A673 (cell line): ENCODE results near the gene SLC38A1. TPM values are rescaled to one million over a fixed set of nuclear protein-coding genes. Genes with fewer than 3 reads are reported as not detected.

Experiments used
- BruUV-seq: library from RNA; stranded (reverse); fragments of 400-500 nt; replicated peaks from 2 replicates; lab custom pipeline; 2021; lab: Mats Ljungman, UMichigan
- CTCF ChIA-PET: fragments of 300-600 bp; sonication (Branson Sonifier 250); formaldehyde crosslinking; loops from one replicate; lab custom pipeline; 2022; ENCODE audit warnings: antibody characterized with exemption; lab: Charles Lee
- POLR2A ChIA-PET: fragments of 300-600 bp; sonication (Branson Sonifier 250); formaldehyde crosslinking; loops from one replicate; lab custom pipeline; 2022; ENCODE audit warnings: antibody characterized with exemption; ENCODE audit not compliant: low non-redundant PET; lab: Charles Lee
- DNase-seq: peaks from one replicate; pipeline ENCODE4 v3.0.0-alpha.2; 2015; ENCODE audit warnings: low spot score
- H3K27ac ChIP-seq: fragments of 200-600 bp; sonication (generic); 2 replicates; pipeline ENCODE4 v1.5.1; 2016; ENCODE audit warnings: mixed run types, low read depth, mild to moderate bottlenecking, mixed read lengths, antibody characterized with exemption, low read length; ENCODE audit not compliant: poor library complexity, severe bottlenecking
- H3K27me3 ChIP-seq: fragments of 200-600 bp; sonication (generic); replicated peaks from 2 replicates; pipeline ENCODE4 v1.6.1; 2017; ENCODE audit warnings: mixed run types, low read depth, mild to moderate bottlenecking, mixed read lengths, antibody characterized with exemption, low read length; ENCODE audit not compliant: insufficient read depth, poor library complexity
- H3K36me3 ChIP-seq: fragments of 200-600 bp; sonication (generic); 2 replicates; pipeline ENCODE4 v1.6.1; 2016; ENCODE audit warnings: mixed run types, mild to moderate bottlenecking, mixed read lengths, antibody characterized with exemption, low read length; ENCODE audit not compliant: insufficient read depth, poor library complexity, severe bottlenecking
- H3K4me1 ChIP-seq: fragments of 200-600 bp; sonication (generic); 2 replicates; pipeline ENCODE4 v1.6.1; 2017; ENCODE audit warnings: mixed run types, mild to moderate bottlenecking, mixed read lengths, antibody characterized with exemption, low read length; ENCODE audit not compliant: insufficient read depth, poor library complexity, severe bottlenecking
- H3K4me3 ChIP-seq: fragments of 200-600 bp; sonication (generic); 2 replicates; pipeline ENCODE4 v1.5.1; 2016; ENCODE audit warnings: low read depth, mixed run types, mild to moderate bottlenecking, mixed read lengths, low read length; ENCODE audit not compliant: poor library complexity, severe bottlenecking
- H3K9me3 ChIP-seq: fragments of 200-600 bp; sonication (generic); 2 replicates; pipeline ENCODE4 v1.6.1; 2016; ENCODE audit warnings: mixed run types, low read depth, mild to moderate bottlenecking, mixed read lengths, antibody characterized with exemption, low read length; ENCODE audit not compliant: poor library complexity, severe bottlenecking
- EZH2 ChIP-seq: fragments of 200-600 bp; sonication (generic); IDR thresholded peaks from 2 replicates; pipeline ENCODE4 v1.6.1; 2017; ENCODE audit warnings: borderline replicate concordance, low read depth, mild to moderate bottlenecking, mixed read lengths, antibody characterized with exemption, low read length; ENCODE audit not compliant: poor library complexity, severe bottlenecking
- intact Hi-C: fragments of 100-400 bp; cut with micrococcal nuclease; formaldehyde crosslinking; loops from one replicate; pipeline ENCODE4 v1.10.0; 2022; ENCODE audit not compliant: unreplicated experiment
- total RNA-seq: library from RNA; stranded (reverse); gene quantifications from 2 replicates; pipeline ENCODE4 v1.2.3, GENCODE V29; 2021
- TF ChIP-seq, protein P1 (sequence below): fragments of 300-800, 200-600 bp; sonication (generic); conservative IDR thresholded peaks from 2 replicates; pipeline ENCODE4 v1.5.1; 2017; ENCODE audit warnings: low read depth, mild to moderate bottlenecking, antibody characterized with exemption, low read length, moderate library complexity, mixed read lengths

SLC38A1 gene
- total RNA-seq, 1 experiment from 2014 or later, result 78.9 TPM

DNA sequence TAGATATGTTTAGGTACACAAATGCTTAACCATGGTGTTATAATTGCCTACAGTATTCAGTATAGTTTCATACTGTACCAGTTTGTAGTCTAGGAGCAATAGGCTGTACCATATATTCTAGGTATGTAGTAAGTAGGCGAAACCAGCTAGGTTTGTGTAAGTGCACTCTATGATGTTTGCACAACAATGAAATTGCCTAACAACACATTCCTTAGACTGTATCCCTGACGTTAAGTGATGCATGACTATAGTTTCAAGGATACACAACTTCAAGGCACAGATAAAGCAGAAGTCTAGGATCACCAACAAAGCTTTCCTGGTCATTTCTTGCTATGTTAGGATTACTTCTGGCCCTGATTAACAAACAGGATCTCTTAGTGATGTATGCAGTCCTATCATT lies 135.1 kb downstream of the SLC38A1 start:
- H3K4me3 ChIP-seq, result no peak overlapping the region
- intact Hi-C loops, result no loop called here
- H3K27me3 ChIP-seq, result no peaks in the 10 kb centered on the region

More for the DNA sequence above, 135.1 kb downstream of the SLC38A1 start:
- no peak for DNase-seq
- ChIA-PET CTCF (no interaction called here), POLR2A (no interaction called here)
- Histone ChIP-seq H3K36me3 (no peaks in the 10 kb centered on the region), H3K27ac (no peak overlapping the region), H3K4me1 (no peaks in the 10 kb centered on the region), H3K9me3 (no peaks in the 10 kb centered on the region)
- no TSS peak for BruUV-seq
- no peak for TF ChIP-seq EZH2
- TF ChIP-seq, protein P1, sequence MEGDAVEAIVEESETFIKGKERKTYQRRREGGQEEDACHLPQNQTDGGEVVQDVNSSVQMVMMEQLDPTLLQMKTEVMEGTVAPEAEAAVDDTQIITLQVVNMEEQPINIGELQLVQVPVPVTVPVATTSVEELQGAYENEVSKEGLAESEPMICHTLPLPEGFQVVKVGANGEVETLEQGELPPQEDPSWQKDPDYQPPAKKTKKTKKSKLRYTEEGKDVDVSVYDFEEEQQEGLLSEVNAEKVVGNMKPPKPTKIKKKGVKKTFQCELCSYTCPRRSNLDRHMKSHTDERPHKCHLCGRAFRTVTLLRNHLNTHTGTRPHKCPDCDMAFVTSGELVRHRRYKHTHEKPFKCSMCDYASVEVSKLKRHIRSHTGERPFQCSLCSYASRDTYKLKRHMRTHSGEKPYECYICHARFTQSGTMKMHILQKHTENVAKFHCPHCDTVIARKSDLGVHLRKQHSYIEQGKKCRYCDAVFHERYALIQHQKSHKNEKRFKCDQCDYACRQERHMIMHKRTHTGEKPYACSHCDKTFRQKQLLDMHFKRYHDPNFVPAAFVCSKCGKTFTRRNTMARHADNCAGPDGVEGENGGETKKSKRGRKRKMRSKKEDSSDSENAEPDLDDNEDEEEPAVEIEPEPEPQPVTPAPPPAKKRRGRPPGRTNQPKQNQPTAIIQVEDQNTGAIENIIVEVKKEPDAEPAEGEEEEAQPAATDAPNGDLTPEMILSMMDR, result no peak

Other genes with a start within 250 kb of the SLC38A1 start
- gene SLC38A2, start 103.7 kb upstream of the SLC38A1 start, total RNA-seq, result 395 and 440 TPM in 2 replicates